ENCODE measurements around the gene SLC9A3.

DNA sequence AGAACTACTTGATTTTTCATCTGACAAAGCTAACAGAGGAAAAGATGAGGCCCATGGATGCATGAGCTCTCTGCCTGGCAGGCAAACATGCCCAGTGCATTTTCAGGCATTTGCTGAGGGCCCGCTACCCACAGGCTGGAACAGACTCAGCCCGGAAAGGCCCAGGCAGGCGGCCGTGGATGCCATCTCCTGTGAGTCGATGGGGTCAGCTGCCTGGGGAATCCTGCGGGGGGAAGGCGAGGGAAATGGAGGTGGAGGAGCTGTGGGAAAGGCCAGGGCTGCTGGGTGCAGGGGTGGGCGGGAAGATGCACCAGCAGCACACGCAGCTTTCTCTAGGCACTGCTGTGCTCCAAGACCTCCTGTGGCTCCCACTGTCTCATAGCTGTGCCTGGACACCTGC lies 13.7 kb downstream of the SLC9A3 start:
- TF ChIP-seq EZH2 (IDR thresholded peaks at IDR 0.05; ENCODE audit: insufficient read depth, poor library complexity, severe bottlenecking), result no peak
- TF ChIP-seq EZH2phosphoT487 (IDR thresholded peaks at IDR 0.05; ENCODE audit: insufficient read depth, low read depth), result no peak

All from GM23248 (cell line).